HG03045 (cell line): ENCODE measurements around the gene NCL.

Experiments used
- ATAC-seq: cut with Tn5 transposase; IDR thresholded peaks from one replicate; pipeline ENCODE4 v1.9.1; 2021; ENCODE audit warnings: mild to moderate bottlenecking, moderate library complexity; ENCODE audit not compliant: unreplicated experiment

Gene NCL, protein sequence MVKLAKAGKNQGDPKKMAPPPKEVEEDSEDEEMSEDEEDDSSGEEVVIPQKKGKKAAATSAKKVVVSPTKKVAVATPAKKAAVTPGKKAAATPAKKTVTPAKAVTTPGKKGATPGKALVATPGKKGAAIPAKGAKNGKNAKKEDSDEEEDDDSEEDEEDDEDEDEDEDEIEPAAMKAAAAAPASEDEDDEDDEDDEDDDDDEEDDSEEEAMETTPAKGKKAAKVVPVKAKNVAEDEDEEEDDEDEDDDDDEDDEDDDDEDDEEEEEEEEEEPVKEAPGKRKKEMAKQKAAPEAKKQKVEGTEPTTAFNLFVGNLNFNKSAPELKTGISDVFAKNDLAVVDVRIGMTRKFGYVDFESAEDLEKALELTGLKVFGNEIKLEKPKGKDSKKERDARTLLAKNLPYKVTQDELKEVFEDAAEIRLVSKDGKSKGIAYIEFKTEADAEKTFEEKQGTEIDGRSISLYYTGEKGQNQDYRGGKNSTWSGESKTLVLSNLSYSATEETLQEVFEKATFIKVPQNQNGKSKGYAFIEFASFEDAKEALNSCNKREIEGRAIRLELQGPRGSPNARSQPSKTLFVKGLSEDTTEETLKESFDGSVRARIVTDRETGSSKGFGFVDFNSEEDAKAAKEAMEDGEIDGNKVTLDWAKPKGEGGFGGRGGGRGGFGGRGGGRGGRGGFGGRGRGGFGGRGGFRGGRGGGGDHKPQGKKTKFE

GRCh38 chr2:231463698-231464575 lies at the start of gene NCL:
NCL (minus strand) TSS chr2:231464484; CDS start chr2:231464353, 131 bp downstream.
- ATAC-seq, result peak; percentile 91

DNA sequence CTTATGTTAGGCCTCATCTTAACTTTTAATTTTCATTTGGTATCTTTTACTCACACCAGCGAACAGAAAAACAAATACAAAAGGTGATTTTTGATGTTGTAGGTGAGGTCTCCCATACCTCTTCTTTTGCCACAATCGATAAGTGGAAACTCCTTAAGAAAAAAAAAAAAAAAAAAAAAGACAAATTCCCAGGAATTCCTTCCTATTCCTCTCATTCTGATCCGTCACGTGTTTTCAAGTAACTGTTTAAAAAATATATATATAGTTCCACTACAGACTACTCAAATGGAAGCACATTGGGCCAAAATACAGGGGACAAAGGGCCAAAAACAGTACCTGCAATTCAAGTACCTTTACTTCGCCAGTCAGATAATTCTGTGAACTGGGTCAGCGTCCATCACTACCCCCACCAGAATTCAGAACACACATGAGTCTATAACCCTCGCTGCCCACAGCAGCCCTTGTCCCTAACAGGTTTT lies 49.5 kb upstream of the NCL start:
- ATAC-seq, result no peak

GRCh38 chr2:231512222-231512621 lies 47.9 kb upstream of the NCL start:
- no peak for ATAC-seq

- no peak for ATAC-seq
Observed at GRCh38 chr2:231503766-231504165, 39.5 kb upstream of the NCL start.

- ATAC-seq, result no peak
Observed at GRCh38 chr2:231502596-231502995, 38.3 kb upstream of the NCL start.

GRCh38 chr2:231497651-231498050 lies 33.4 kb upstream of the NCL start:
- no peak for ATAC-seq

- no peak for ATAC-seq
Observed at GRCh38 chr2:231494669-231495068, 30.4 kb upstream of the NCL start.

GRCh38 chr2:231490801-231491200 lies 26.5 kb upstream of the NCL start:
- no peak for ATAC-seq

- no peak for ATAC-seq
Observed at GRCh38 chr2:231489990-231490389, 25.7 kb upstream of the NCL start.

DNA sequence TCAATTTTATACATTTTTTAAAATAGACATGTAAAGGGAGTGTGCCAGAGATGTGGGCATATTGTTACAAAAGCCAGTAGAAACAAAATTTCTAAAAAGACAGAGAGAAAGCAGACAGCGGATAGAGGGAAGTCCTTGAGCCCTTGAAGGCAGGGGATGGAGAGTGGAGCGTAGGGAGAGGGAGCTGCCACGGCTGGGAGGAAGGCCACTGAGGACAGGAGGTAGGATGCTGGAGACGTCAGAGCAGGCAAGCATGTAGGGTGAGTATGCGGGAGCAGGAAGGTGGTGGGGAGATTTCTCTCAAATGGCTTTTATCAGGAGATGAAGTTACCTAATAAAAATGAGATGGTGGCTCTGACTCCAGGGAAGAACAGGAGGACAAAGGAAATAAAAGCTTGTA lies 24.0 kb upstream of the NCL start:
- no peak for ATAC-seq

DNA sequence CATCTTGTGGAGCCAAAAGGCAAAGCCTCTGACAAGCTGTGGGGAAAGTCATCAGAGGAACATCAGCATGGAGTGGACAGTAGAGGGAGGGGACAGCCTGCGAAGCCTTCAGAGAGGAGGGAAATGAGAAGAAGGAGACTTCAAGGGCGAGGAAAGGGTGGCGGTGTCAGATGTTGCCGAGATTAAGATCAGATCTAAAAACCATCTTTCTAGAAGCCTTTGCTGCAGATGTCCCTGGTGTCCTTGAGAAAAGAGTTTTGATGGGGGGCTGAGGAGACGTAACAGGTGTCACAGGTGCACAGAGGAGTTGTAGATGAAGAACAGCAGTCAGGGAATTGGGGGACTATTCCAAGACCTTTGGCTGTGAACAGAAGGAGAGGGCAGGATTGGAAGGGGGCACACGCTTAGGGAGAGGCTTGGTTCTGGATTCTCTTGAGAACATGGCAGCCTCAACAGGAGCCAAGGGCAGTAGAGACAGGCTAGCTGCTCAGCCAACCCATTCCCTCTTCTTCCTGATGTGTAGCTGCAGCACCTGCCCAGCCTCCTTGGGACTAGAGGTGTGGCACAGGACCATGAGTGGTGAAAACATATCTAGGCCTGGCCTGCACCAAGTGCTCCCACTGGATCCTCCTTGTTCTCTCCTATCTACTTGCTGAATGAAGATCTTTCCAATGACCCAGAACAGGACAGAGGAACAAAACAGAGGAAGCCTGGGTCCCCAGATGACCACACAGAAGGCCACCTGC lies 22.7 kb upstream of the NCL start:
- no peak for ATAC-seq

GRCh38 chr2:231483398-231484329 lies 19.4 kb upstream of the NCL start:
- ATAC-seq, result peak; percentile 32

DNA sequence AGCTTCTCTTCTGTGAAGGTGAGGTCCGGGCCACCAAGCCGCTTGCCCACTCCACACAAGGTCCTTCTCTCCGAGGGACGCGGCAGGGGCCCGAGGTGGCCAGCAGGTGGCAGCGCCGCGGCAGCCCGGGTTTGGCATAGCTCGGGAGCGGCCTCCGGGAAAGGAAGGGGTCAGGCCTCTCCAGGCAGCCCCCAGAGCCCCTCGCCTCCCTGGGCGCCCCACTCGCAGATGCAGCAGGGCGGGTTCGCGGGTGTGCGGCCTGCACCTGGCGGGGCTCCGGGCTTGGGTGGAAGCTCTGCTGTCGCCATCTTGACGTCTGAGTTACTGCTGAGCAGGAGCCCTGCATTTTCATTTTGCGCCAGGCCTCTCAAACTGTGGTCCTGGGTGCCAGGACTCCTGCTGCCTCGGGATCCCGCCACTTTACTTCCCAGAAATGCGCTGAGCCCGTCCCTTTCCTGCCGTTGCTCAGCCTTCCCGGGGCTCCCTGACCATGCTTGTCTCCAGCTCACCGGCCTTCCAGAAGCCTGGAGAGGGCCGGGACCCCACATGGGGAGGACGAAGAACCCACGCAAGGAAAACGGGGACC lies 18.6 kb upstream of the NCL start:
- ATAC-seq, result peak; percentile 71

GRCh38 chr2:231480781-231481180 lies 16.5 kb upstream of the NCL start:
- ATAC-seq, result no peak

GRCh38 chr2:231479455-231479854 lies 15.2 kb upstream of the NCL start:
- no peak for ATAC-seq

GRCh38 chr2:231476920-231477319 lies 12.6 kb upstream of the NCL start:
- ATAC-seq, result no peak

DNA sequence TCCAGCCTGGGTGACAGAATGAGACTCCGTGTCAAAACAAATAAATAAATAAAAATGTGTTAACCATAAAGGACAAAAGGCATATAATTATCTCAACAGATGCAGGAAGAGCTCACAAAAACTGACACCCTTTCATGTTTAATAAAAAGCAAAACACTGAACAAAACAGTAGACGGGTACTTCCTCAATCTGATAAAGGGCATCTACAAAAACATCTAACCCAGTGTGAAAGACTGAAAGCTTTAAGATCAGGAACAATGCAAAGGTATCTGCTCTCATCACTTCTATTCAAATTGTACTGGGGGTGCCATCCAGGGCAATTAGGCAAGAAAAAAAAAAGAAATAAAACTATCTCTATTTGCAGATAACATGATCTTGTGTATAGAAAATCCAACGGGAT lies 11.7 kb upstream of the NCL start:
- no peak for ATAC-seq

DNA sequence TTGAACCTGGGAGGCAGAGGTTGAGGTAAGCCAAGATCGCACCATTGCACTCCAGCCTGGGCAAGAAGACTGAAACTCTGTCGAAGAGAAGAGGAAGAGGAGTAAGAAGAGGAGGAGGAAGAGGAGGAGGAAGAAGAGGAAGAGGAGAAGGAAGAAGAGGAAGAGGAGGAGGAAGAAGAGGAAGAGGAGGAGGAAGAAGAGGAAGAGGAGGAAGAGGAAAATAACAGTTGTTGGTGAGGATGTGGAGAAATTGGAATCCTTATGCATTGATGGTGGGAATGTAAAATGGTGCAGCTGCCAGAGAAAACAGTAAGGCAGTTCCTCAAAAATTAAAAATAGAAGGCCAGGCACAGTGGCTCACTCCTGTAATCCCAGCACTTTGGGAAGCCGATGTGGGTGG lies 8.5 kb upstream of the NCL start:
- ATAC-seq, result no peak

DNA sequence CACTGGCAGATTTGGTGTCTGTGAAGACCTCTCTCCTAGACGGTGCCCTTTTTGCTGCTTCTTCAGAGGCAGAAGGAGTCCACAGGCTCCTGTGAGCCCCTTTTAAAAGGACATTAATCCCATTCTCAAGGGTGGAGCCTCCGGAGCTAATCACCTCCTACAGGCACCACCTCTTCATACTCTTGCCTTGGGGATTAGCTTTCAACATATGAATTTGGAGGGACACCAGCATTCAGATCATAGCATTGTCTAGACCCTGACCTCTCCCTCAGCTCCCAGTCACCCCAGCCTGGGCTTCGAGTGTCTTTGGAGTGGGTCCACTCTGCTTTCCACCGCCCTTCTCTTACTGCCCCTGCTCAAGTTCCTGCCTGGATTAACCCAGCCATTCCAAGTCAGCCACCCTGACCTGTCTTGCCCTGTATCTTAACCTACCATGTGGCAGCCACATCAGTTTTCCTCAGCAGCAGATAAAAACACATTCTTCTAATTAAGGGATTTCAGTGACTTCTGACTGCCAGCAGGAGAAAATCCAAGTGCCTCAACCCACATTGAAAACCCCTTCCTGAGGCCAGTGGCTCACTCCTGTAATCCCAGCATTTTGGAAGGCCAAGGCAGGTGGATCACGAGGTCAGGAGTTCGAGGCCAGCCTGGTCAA lies 6.1 kb upstream of the NCL start:
- no peak for ATAC-seq
